HEK293 (cell line): ENCODE data around the gene FOXJ2.
"Not testable (repeated sequence)": the region's sequence is repeated elsewhere in the genome, so short reads cannot be mapped to it uniquely, and the experiment has no call there.

Source experiments
- GLIS1 ChIP-seq: fragments of 450-650 bp; formaldehyde crosslinking; IDR thresholded peaks from 2 replicates; pipeline ENCODE4 v1.5.1; 2016; ENCODE audit warnings: missing biosample characterization, missing genetic modification characterization
- GLIS2 ChIP-seq: fragments of 450-650 bp; formaldehyde crosslinking; IDR thresholded peaks from 2 replicates; pipeline ENCODE4 v1.5.1; 2016; ENCODE audit warnings: missing biosample characterization, missing genetic modification characterization
- MZF1 ChIP-seq: fragments of 450-650 bp; formaldehyde crosslinking; IDR thresholded peaks from 2 replicates; pipeline ENCODE4 v1.5.1; 2017; ENCODE audit warnings: missing biosample characterization, missing genetic modification characterization, borderline replicate concordance
- SETDB1 ChIP-seq: IDR thresholded peaks from one replicate; pipeline ENCODE4 v1.6.1; 2017; ENCODE audit warnings: mild to moderate bottlenecking, low read length, moderate library complexity, mixed read lengths; ENCODE audit not compliant: insufficient read length
- SP3 ChIP-seq: fragments of 450-650 bp; formaldehyde crosslinking; IDR thresholded peaks from 2 replicates; pipeline ENCODE4 v1.5.1; 2016; ENCODE audit warnings: missing biosample characterization, missing genetic modification characterization
- ZBTB48 ChIP-seq: fragments of 450-650 bp; formaldehyde crosslinking; IDR thresholded peaks from 2 replicates; pipeline ENCODE4 v1.5.1; 2016; ENCODE audit warnings: missing biosample characterization, missing genetic modification characterization
- ZNF133 ChIP-seq: fragments of 450-650 bp; formaldehyde crosslinking; IDR thresholded peaks from 2 replicates; pipeline ENCODE4 v1.5.1; 2016; ENCODE audit warnings: missing biosample characterization, missing genetic modification characterization
- ZNF223 ChIP-seq: fragments of 450-650 bp; formaldehyde crosslinking; IDR thresholded peaks from 2 replicates; pipeline ENCODE4 v1.5.1; 2016; ENCODE audit warnings: missing biosample characterization, missing genetic modification characterization
- ZNF391 ChIP-seq: fragments of 450-650 bp; formaldehyde crosslinking; IDR thresholded peaks from 2 replicates; pipeline ENCODE4 v1.5.1; 2016; ENCODE audit warnings: low read depth, missing biosample characterization, missing genetic modification characterization, borderline replicate concordance
- ZNF629 ChIP-seq: fragments of 450-650 bp; formaldehyde crosslinking; IDR thresholded peaks from 2 replicates; pipeline ENCODE4 v1.5.1; 2017; ENCODE audit warnings: missing biosample characterization, missing genetic modification characterization
- TF ChIP-seq, protein P1 (sequence below): fragments of 450-650 bp; formaldehyde crosslinking; IDR thresholded peaks from 2 replicates; pipeline ENCODE4 v1.5.1; 2016; ENCODE audit warnings: missing biosample characterization, missing genetic modification characterization
- TF ChIP-seq, protein P2 (sequence below): fragments of 450-650 bp; formaldehyde crosslinking; IDR thresholded peaks from 2 replicates; pipeline ENCODE4 v1.5.1; 2016; ENCODE audit warnings: missing biosample characterization, missing genetic modification characterization, borderline replicate concordance

DNA sequence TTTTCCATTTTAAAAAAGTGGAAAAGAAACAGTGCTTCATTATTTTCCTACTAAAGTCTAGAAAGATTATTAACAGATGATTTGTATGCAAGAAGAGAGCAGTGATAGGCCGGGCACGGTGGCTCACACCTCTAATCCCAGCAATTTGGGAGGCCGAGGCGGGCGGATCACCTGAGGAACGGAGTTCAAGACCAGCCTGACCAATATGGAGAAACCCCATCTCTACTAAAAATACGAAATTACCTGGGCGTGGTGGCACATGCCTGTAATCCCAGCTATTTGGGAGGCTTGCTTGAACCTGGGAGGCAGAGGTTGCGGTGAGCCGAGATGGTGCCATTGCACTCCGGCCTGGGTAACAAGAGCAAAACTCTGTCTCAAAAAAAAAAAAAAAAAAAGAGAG, 49.5 kb upstream of the FOXJ2 start:
- TF ChIP-seq ZNF223 (tag by site-specific recombination); ZNF629 (tag by site-specific recombination); SETDB1; GLIS2 (tag by site-specific recombination); GLIS1 (tag by site-specific recombination); ZNF133 (tag by site-specific recombination); SP3; ZBTB48 (tag by site-specific recombination); MZF1 (tag by site-specific recombination); ZNF391: not testable (repeated sequence)
- TF ChIP-seq, protein P1, sequence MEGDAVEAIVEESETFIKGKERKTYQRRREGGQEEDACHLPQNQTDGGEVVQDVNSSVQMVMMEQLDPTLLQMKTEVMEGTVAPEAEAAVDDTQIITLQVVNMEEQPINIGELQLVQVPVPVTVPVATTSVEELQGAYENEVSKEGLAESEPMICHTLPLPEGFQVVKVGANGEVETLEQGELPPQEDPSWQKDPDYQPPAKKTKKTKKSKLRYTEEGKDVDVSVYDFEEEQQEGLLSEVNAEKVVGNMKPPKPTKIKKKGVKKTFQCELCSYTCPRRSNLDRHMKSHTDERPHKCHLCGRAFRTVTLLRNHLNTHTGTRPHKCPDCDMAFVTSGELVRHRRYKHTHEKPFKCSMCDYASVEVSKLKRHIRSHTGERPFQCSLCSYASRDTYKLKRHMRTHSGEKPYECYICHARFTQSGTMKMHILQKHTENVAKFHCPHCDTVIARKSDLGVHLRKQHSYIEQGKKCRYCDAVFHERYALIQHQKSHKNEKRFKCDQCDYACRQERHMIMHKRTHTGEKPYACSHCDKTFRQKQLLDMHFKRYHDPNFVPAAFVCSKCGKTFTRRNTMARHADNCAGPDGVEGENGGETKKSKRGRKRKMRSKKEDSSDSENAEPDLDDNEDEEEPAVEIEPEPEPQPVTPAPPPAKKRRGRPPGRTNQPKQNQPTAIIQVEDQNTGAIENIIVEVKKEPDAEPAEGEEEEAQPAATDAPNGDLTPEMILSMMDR (tag by site-specific recombination): not testable (repeated sequence)
- TF ChIP-seq, protein P2, sequence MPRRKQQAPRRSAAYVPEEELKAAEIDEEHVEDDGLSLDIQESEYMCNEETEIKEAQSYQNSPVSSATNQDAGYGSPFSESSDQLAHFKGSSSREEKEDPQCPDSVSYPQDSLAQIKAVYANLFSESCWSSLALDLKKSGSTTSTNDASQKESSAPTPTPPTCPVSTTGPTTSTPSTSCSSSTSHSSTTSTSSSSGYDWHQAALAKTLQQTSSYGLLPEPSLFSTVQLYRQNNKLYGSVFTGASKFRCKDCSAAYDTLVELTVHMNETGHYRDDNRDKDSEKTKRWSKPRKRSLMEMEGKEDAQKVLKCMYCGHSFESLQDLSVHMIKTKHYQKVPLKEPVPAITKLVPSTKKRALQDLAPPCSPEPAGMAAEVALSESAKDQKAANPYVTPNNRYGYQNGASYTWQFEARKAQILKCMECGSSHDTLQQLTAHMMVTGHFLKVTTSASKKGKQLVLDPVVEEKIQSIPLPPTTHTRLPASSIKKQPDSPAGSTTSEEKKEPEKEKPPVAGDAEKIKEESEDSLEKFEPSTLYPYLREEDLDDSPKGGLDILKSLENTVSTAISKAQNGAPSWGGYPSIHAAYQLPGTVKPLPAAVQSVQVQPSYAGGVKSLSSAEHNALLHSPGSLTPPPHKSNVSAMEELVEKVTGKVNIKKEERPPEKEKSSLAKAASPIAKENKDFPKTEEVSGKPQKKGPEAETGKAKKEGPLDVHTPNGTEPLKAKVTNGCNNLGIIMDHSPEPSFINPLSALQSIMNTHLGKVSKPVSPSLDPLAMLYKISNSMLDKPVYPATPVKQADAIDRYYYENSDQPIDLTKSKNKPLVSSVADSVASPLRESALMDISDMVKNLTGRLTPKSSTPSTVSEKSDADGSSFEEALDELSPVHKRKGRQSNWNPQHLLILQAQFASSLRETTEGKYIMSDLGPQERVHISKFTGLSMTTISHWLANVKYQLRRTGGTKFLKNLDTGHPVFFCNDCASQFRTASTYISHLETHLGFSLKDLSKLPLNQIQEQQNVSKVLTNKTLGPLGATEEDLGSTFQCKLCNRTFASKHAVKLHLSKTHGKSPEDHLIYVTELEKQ (tag by site-specific recombination): not testable (repeated sequence)
